Activated CD8-positive, alpha-beta T cell treated with anti-CD3 and anti-CD28 coated beads, Interleukin-2, amount 10 ng/mL, durations not matched to agents 7 days and 5 days (primary cell): Measurements from ENCODE around the gene FAM53B. TPM values are rescaled to one million over a fixed set of nuclear protein-coding genes. Genes with fewer than 3 reads are reported as not detected.
A peak's percentile ranks its signal among the peaks of the same experiment; 100 is the strongest.

Source experiments
- ATAC-seq: fragments of 150-1000 bp; cut with Tn5 transposase; one replicate; pipeline ENCODE4 v1.10.0; 2021; ENCODE audit warnings: moderate library complexity
- CTCF ChIA-PET: fragments of 350-600 bp; sonication (Branson Sonifier 250); formaldehyde crosslinking; loops from one replicate; lab custom pipeline; 2021; ENCODE audit warnings: antibody characterized with exemption; lab: Charles Lee
- POLR2A ChIA-PET: fragments of 350-600 bp; sonication (Branson Sonifier 250); formaldehyde crosslinking; loops from one replicate; lab custom pipeline; 2021; ENCODE audit warnings: antibody characterized with exemption; lab: Charles Lee
- DNase-seq: peaks from one replicate; pipeline ENCODE4 v3.0.0-alpha.2; 2020
- H3K27ac Mint-ChIP-seq: one replicate; pipeline ENCODE4 v1.8.0; 2021; ENCODE audit warnings: mild to moderate bottlenecking, mixed read lengths
- H3K27me3 Mint-ChIP-seq: one replicate; pipeline ENCODE4 v1.8.0; 2021; ENCODE audit warnings: low read depth, mixed read lengths
- H3K36me3 Mint-ChIP-seq: one replicate; pipeline ENCODE4 v1.8.0; 2021; ENCODE audit warnings: low read depth, mixed read lengths
- H3K4me1 Mint-ChIP-seq: one replicate; pipeline ENCODE4 v1.8.0; 2021; ENCODE audit warnings: low read depth, mixed read lengths
- H3K4me3 Mint-ChIP-seq: one replicate; pipeline ENCODE4 v1.8.0; 2021; ENCODE audit warnings: mild to moderate bottlenecking, mixed read lengths
- H3K9me3 Mint-ChIP-seq: one replicate; pipeline ENCODE4 v1.8.0; 2022; ENCODE audit warnings: mixed read lengths; ENCODE audit not compliant: insufficient read depth
- total RNA-seq, 2 experiments: library from RNA; stranded (reverse); gene quantifications; one replicate each; pipeline ENCODE4 v1.2.3, GENCODE V29; 2021

The FAM53B gene
- total RNA-seq, 2 experiments from 2014 or later, result 19.9 to 21.8 TPM

- Mint-ChIP-seq H3K9me3 (no peaks in the 10 kb centered on the region), H3K36me3 (peaks cover 62% of the 10 kb centered on the region), H3K4me3 (no peak overlapping the region), H3K27me3 (no peaks in the 10 kb centered on the region), H3K4me1 (peaks cover 98% of the 10 kb centered on the region), H3K27ac (peak overlapping the region; percentile 95)
- DNase-seq, result no peak
- ChIA-PET CTCF (interaction anchor here (0.6 to 10.1 kb wide), 7 partner anchors 12 to 69 kb away, joined by 3 to 156 read pairs (median 4); no protein-coding TSS in a partner anchor), POLR2A (interaction anchor here (1.5 to 3.0 kb wide), 5 partner anchors 11 to 41 kb away, joined by 3 to 28 read pairs (median 6); no protein-coding TSS in a partner anchor)
- ATAC-seq, result no peak
These were observed 43.2 kb downstream of the FAM53B start for GRCh38 chr10:124701038-124701365.

- peaks cover 65% of the 10 kb centered on the region for H3K36me3 Mint-ChIP-seq
- no peak for ATAC-seq
- peaks cover 98% of the 10 kb centered on the region for H3K4me1 Mint-ChIP-seq
- ChIA-PET POLR2A (interaction anchor here (1.5 to 3.0 kb wide), 5 partner anchors 11 to 42 kb away, joined by 3 to 28 read pairs (median 6); no protein-coding TSS in a partner anchor), CTCF (interaction anchor here (0.6 to 10.1 kb wide), 6 partner anchors 11 to 68 kb away, joined by 3 to 156 read pairs (median 12); no protein-coding TSS in a partner anchor)
- no peaks in the 10 kb centered on the region for H3K9me3 Mint-ChIP-seq
- peak overlapping the region; percentile 95 for H3K27ac Mint-ChIP-seq
- no peak for DNase-seq
- H3K27me3 Mint-ChIP-seq, result no peaks in the 10 kb centered on the region
- H3K4me3 Mint-ChIP-seq, result no peak overlapping the region
These were observed 43.7 kb downstream of the FAM53B start for GRCh38 chr10:124700293-124701037.

GRCh38 chr10:124699471-124700292 lies 44.5 kb downstream of the FAM53B start:
- Mint-ChIP-seq H3K4me1 (peaks cover 98% of the 10 kb centered on the region), H3K27me3 (no peaks in the 10 kb centered on the region), H3K9me3 (no peaks in the 10 kb centered on the region), H3K4me3 (no peak overlapping the region), H3K27ac (no peak overlapping the region), H3K36me3 (peaks cover 70% of the 10 kb centered on the region)
- ChIA-PET POLR2A (no interaction called here), CTCF (no interaction called here)
- ATAC-seq (no peak), DNase-seq (no peak)

- Mint-ChIP-seq H3K36me3 (peaks cover 69% of the 10 kb centered on the region), H3K4me3 (no peak overlapping the region), H3K27ac (peak overlapping the region; percentile 80), H3K27me3 (no peaks in the 10 kb centered on the region), H3K4me1 (peaks cover 98% of the 10 kb centered on the region), H3K9me3 (no peaks in the 10 kb centered on the region)
- no peak for DNase-seq
- ChIA-PET POLR2A (interaction anchor here (0.6 to 3.5 kb wide), 3 partner anchors 11 to 76 kb away, joined by 3 to 25 read pairs (median 18); no protein-coding TSS in a partner anchor), CTCF (interaction anchor here (2.0 to 3.2 kb wide), 3 partner anchors 7 to 19 kb away, joined by 11 to 72 read pairs (median 15); no protein-coding TSS in a partner anchor)
- no peak for ATAC-seq
These were observed 45.4 kb downstream of the FAM53B start for GRCh38 chr10:124698545-124699469.

- ATAC-seq (peak; percentile 24), DNase-seq (peak; percentile 42)
- Mint-ChIP-seq H3K4me3 (peak overlapping the region; percentile 6), H3K9me3 (no peaks in the 10 kb centered on the region), H3K36me3 (peaks cover 66% of the 10 kb centered on the region), H3K27ac (peak overlapping the region; percentile 92), H3K27me3 (no peaks in the 10 kb centered on the region), H3K4me1 (peaks cover 94% of the 10 kb centered on the region)
- CTCF ChIA-PET, result interaction anchor here (1.5 to 3.2 kb wide), 8 partner anchors 8 to 49 kb away, joined by 3 to 72 read pairs (median 13); no protein-coding TSS in a partner anchor
- POLR2A ChIA-PET, result interaction anchor here (0.6 to 3.5 kb wide), 7 partner anchors 10 to 77 kb away, joined by 3 to 25 read pairs (median 6); no protein-coding TSS in a partner anchor
These were observed 46.2 kb downstream of the FAM53B start for GRCh38 chr10:124697837-124698544.

GRCh38 chr10:124697443-124697836 lies 46.7 kb downstream of the FAM53B start:
- Mint-ChIP-seq H3K4me3 (peak overlapping the region; percentile 62), H3K9me3 (no peaks in the 10 kb centered on the region), H3K4me1 (peaks cover 88% of the 10 kb centered on the region), H3K36me3 (peaks cover 63% of the 10 kb centered on the region), H3K27ac (peak overlapping the region; percentile 92), H3K27me3 (no peaks in the 10 kb centered on the region)
- no peak for ATAC-seq
- CTCF ChIA-PET, result interaction anchor here (1.1 to 3.2 kb wide), 16 partner anchors 8 to 71 kb away, joined by 3 to 72 read pairs (median 5); partner anchors contain the start of gene FAM53B
- POLR2A ChIA-PET, result interaction anchor here (0.7 to 3.5 kb wide), 12 partner anchors 9 to 94 kb away, joined by 3 to 25 read pairs (median 5); partner anchors contain the start of gene EEF1AKMT2
- DNase-seq, result no peak

- peak overlapping the region; percentile 92 for H3K27ac Mint-ChIP-seq
- H3K4me1 Mint-ChIP-seq, result peaks cover 83% of the 10 kb centered on the region
- peak overlapping the region; percentile 62 for H3K4me3 Mint-ChIP-seq
- peak; percentile 52 for DNase-seq
- H3K36me3 Mint-ChIP-seq, result peaks cover 60% of the 10 kb centered on the region
- ChIA-PET POLR2A (interaction anchor here (0.5 to 3.5 kb wide), 14 partner anchors 9 to 95 kb away, joined by 3 to 25 read pairs (median 5); partner anchors contain the start of gene EEF1AKMT2), CTCF (interaction anchor here (0.8 to 3.2 kb wide), 18 partner anchors 9 to 70 kb away, joined by 3 to 72 read pairs (median 5); partner anchors contain the start of gene FAM53B)
- no peaks in the 10 kb centered on the region for H3K9me3 Mint-ChIP-seq
- peak; percentile 86 for ATAC-seq
- no peaks in the 10 kb centered on the region for H3K27me3 Mint-ChIP-seq
These were observed 47.5 kb downstream of the FAM53B start for GRCh38 chr10:124696446-124697392.

GRCh38 chr10:124695259-124695658 lies 48.9 kb downstream of the FAM53B start:
- Mint-ChIP-seq H3K4me3 (no peak overlapping the region), H3K4me1 (peaks cover 77% of the 10 kb centered on the region), H3K9me3 (no peaks in the 10 kb centered on the region), H3K27ac (peak overlapping the region; percentile 92), H3K27me3 (no peaks in the 10 kb centered on the region), H3K36me3 (peaks cover 59% of the 10 kb centered on the region)
- ChIA-PET POLR2A (no interaction called here), CTCF (interaction anchor here (1.9 to 11.0 kb wide), 3 partner anchors 10 to 23 kb away, joined by 9 to 136 read pairs (median 15); no protein-coding TSS in a partner anchor)
- DNase-seq (no peak), ATAC-seq (no peak)

GRCh38 chr10:124694481-124695220 lies 49.5 kb downstream of the FAM53B start:
- no peak overlapping the region for H3K4me3 Mint-ChIP-seq
- POLR2A ChIA-PET, result no interaction called here
- no peak for DNase-seq
- CTCF ChIA-PET, result interaction anchor here (2.2 to 11.0 kb wide), 2 partner anchors 24 to 47 kb away, joined by 5 to 136 read pairs; no protein-coding TSS in a partner anchor
- no peaks in the 10 kb centered on the region for H3K27me3 Mint-ChIP-seq
- H3K9me3 Mint-ChIP-seq, result no peaks in the 10 kb centered on the region
- no peak for ATAC-seq
- peaks cover 60% of the 10 kb centered on the region for H3K36me3 Mint-ChIP-seq
- H3K27ac Mint-ChIP-seq, result peak overlapping the region; percentile 92
- H3K4me1 Mint-ChIP-seq, result peaks cover 77% of the 10 kb centered on the region
